Measurements from ENCODE around the gene UTP25. TPM values are rescaled to one million over a fixed set of nuclear protein-coding genes. Genes with fewer than 3 reads are reported as not detected.

The UTP25 gene
- total RNA-seq, 4 donors from 2014 or later = 3.5 to 14.9 (median 6.3) TPM

DNA sequence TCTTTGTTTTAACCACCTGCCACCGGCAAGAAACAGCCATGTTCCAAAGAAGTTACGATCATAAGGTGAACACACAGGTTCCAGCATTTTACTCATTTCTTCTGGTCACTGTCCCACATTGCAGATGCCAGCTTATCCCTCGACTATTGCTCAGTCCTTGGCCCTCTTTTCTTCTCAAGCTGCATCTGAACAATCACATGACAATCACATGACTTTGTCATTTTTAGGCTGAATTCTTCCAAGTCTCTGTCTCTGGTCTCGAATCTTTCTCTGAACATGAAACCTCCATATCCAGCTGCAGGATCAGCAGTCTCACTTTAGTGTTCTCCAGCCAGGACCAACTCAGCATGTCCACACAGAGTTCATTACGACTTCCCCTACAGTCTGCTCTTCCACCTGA is 53.8 kb downstream of the UTP25 start:
- H3K27me3 ChIP-seq = no peaks in the 10 kb centered on the region
- H3K4me3 ChIP-seq = no peak overlapping the region
- no peaks in the 10 kb centered on the region for H3K9me3 ChIP-seq
- no peaks in the 10 kb centered on the region for H3K4me1 ChIP-seq
- TF ChIP-seq POLR2A (IDR thresholded peaks at IDR 0.05) = no peak
- no peak for TF ChIP-seq CTCF (IDR thresholded peaks at IDR 0.05)
- no peak overlapping the region for H3K27ac ChIP-seq
- no peaks in the 10 kb centered on the region for H3K36me3 ChIP-seq
- DNase-seq = no peak

DNA sequence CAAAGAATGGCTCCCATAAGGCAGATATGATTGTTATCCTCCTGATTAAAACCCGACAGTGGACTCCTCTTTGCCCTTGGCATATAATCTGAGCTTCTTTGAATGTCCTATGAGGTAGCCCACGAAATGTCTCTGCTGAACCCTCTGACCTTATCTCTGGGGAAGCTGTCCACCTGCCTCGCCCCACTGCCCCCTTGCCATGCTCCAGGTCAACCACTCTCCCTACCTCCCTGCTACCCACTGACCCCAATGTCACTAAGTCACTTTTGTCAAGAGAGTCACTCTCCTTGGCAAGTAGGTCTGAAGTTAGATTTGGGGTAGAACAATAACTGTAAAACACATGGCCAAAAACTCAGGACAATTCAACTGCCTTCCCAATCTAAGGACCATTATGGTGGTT is 54.5 kb downstream of the UTP25 start:
- Histone ChIP-seq H3K4me1 (no peaks in the 10 kb centered on the region), H3K36me3 (no peaks in the 10 kb centered on the region), H3K9me3 (no peaks in the 10 kb centered on the region), H3K4me3 (no peak overlapping the region), H3K27ac (no peak overlapping the region), H3K27me3 (no peaks in the 10 kb centered on the region)
- DNase-seq = no peak
- TF ChIP-seq POLR2A (IDR thresholded peaks at IDR 0.05) (no peak), CTCF (IDR thresholded peaks at IDR 0.05) (no peak)

DNA sequence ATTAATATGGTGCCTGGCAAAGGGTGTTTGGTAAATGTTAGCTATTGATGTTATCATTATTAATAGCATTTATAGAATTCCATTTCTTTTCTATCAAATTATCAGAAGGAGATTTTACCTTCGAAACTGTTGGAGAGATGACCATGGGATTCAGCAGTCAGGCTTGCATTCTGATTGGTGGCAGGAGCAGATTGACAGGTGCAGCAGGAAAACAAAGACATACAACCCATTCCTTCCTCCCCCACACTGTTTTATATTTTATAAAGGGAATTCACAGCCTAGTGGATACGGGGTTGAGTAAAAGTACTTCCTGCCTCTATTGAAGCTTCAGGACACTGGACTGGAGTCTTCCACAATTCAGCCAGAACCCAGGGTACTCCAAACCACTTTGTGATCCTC is 55.2 kb downstream of the UTP25 start:
- no peak for DNase-seq
- Histone ChIP-seq H3K36me3 (no peaks in the 10 kb centered on the region), H3K4me1 (no peaks in the 10 kb centered on the region), H3K4me3 (no peak overlapping the region), H3K27ac (no peak overlapping the region), H3K9me3 (no peaks in the 10 kb centered on the region), H3K27me3 (no peaks in the 10 kb centered on the region)
- TF ChIP-seq POLR2A (IDR thresholded peaks at IDR 0.05) (no peak), CTCF (IDR thresholded peaks at IDR 0.05) (no peak)

GRCh38 chr1:209883341-209883971 is 55.7 kb downstream of the UTP25 start:
- H3K27me3 ChIP-seq = no peaks in the 10 kb centered on the region
- no peaks in the 10 kb centered on the region for H3K36me3 ChIP-seq
- no peaks in the 10 kb centered on the region for H3K4me1 ChIP-seq
- H3K27ac ChIP-seq = no peak overlapping the region
- TF ChIP-seq POLR2A (IDR thresholded peaks at IDR 0.05) = no peak
- no peak for TF ChIP-seq CTCF (IDR thresholded peaks at IDR 0.05)
- H3K9me3 ChIP-seq = no peaks in the 10 kb centered on the region
- no peak overlapping the region for H3K4me3 ChIP-seq
- DNase-seq = no peak

DNA sequence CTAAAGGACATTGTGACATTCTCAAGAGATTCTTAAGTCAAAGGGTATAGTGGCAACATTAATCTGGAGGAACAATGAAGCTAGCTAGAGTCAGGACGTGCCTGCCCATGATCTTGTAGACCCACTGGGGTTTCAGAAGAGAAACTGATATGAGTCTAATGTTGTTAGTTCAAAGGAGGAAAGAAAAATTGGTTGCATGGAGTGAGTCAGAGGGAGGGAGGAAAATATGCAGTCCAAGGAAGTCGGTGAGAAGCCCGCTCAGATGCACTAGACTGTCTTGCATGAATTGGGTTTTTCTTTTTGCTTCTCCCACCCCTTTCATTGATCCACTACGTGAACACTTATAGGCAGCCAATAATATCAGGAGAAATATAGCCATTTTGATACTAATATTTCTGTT is 56.5 kb downstream of the UTP25 start:
- Histone ChIP-seq H3K27ac (no peak overlapping the region), H3K9me3 (no peaks in the 10 kb centered on the region), H3K36me3 (no peaks in the 10 kb centered on the region), H3K4me3 (no peak overlapping the region), H3K4me1 (no peaks in the 10 kb centered on the region), H3K27me3 (no peaks in the 10 kb centered on the region)
- no peak for TF ChIP-seq CTCF (IDR thresholded peaks at IDR 0.05)
- DNase-seq = no peak

DNA sequence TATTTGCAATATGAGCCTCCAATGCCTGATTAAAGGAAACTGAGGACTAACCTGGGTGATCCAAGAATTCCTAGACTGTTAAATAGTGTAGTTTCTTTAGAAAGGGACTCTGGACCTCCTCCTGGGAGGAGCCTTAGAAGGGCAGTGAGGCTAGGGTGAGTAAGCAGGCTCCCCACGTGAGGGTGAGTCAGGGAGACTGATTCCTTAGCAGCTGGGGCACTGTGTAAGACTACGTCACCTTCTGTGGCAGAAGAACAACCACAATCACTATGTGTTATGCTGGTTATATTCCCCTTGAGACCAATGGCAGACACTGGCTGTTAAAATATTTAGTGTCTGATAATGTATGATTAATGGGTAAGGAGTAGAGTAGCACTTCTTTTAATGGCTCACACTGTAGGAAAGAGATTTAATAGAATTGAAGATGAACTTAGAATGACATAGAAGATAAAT is 56.9 kb downstream of the UTP25 start:
- no peaks in the 10 kb centered on the region for H3K27me3 ChIP-seq
- H3K9me3 ChIP-seq = no peaks in the 10 kb centered on the region
- peak in 1 of 3 donors; percentile 77 for DNase-seq
- H3K4me3 ChIP-seq = no peak overlapping the region
- TF ChIP-seq CTCF (IDR thresholded peaks at IDR 0.05) (no peak), POLR2A (IDR thresholded peaks at IDR 0.05) (no peak)
- H3K4me1 ChIP-seq = no peaks in the 10 kb centered on the region
- H3K27ac ChIP-seq = no peak overlapping the region
- no peaks in the 10 kb centered on the region for H3K36me3 ChIP-seq
